Fibroblast of the conjunctiva (primary cell): ENCODE results near the gene SEC22A.

Source experiments
- DNase-seq: peaks from one replicate; pipeline ENCODE4 v3.0.0-alpha.2; 2010; ENCODE audit warnings: low read depth

SEC22A gene

DNA sequence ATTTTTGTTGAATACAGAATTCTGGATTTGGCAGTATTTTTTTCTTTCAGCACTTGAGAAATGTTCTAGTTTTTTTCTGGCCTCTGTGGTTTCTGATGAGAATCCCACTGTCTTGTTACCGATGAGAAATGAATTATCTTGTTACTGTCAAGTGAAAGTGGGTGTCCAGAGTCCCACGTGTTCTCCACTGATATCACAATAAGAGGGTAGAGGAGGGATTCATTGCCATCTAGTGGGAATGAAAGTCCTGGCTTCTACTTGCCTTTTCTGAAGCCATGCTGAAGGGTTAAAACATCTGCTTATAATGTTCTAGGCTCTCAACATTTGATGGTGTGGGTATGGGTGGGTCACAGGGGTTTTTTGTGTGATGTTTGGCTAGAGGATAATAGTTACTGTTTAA is 66.1 kb downstream of the SEC22A start:
- DNase-seq = no peak

DNA sequence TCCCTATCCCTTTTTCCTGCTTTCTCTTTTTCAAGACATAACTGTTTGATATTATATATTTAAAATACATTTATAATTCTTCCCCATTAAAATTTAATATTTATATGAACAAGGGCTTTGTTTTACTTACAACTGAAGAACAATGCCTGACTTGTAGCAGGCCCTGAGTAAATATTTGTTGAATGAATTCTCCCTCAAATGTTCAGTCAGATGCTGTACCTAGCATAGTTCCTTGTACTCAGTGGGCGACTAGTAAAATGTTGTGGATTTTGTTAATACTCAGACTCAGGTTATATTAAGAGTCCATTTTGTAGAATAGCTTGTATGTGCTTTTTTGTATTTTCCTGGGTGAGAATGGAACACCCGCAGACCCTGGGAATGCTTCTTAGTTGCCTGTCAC is 69.1 kb downstream of the SEC22A start:
- no peak for DNase-seq

DNA sequence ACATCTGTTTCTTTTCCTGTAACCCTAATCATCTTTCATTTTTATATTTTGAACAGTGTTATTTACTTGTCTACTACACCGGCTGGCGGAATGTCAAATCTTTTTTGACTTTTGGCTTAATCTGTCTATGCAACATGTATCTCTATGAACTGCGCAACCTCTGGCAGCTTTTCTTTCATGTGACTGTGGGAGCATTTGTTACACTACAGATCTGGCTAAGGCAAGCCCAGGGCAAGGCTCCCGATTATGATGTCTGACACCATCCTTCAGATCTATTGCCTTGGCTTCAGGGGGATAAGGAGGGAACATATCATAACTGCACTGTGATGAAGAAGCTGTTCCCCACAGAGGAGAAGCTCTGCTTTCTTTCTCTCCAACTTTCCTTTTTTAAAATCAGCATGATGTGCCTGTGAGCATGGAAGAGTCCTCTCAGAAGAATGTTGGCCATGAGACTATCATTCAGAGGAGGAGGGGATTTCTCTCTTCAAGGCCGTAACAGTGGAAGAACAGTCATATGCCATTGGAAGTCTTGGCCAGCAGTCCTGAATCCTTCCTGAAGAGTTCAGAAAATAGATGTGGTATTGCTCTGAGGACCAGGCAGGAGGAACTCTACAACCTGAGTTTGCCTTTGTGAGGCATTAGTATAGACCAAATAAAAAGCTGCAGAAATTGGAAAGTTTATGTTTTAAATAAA is 69.9 kb downstream of the SEC22A start:
- DNase-seq = no peak

DNA sequence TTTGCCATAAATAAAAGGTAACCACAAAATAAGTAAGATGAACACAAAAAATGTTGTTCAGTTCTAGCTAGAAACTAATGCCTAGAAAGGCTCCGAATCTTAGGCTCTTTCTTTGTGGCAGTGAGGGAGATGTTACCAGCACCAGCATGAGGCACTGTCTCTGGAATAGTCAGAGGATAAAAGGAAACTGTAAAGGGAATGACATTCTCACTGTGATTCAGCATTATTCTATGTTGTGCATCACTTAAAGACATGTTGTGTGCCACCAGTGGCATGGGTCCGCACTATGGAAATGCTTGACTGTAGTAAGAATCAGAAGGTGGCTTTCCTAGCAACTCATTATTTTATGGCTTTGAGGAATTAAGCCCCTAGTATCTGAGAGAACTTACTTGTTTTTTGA is 70.8 kb downstream of the SEC22A start:
- DNase-seq = no peak

DNA sequence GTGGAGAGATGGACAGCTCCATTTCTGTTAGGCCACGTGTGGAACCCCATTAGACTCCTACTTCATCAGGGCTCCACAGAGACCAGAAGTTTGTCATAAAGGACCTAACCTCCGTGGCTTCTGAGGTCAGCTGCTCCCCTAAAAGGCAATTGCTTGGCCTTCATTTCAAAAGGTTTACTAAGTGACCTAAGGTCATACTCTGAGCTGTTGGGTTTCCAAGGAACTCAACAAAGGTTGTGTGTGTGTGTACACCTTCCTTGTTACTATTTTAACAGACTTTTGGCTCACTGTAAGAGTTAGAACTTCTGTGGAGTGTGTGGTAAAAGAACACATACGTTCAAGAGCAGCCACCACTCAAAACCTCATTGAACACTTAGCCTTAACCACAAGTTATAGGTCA is 73.9 kb downstream of the SEC22A start:
- DNase-seq = no peak

DNA sequence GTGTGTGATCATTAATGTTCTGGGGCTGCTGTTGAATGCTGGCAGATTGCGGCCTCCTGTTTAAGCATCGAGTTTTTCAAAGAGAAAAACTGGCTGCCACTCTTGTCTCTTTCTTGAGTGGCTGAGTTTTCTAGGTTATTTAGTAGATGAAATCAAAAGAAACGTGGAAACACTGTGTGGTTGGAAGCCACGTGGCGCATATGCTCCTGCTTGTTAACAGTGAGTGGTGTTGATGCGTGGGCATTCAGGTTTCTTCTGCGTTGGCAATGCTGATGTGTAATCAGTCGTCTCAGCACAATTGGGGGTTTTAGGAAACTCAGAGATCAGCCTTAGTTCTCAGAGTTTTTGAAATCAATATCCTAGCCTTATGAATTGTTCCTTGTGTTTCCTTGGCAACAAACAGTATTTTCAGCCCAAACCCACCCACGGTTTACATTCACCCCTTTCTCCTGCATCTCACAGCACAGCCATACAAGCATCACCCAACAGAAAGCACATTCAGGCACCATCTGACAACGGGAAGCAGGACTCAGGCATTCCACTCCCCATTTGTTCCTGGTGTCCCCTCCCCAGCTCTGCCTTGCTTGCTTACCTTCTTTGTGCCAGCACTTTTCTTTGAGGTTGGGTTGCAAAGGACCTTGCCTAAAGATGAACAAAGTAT is 74.7 kb downstream of the SEC22A start:
- DNase-seq = no peak

DNA sequence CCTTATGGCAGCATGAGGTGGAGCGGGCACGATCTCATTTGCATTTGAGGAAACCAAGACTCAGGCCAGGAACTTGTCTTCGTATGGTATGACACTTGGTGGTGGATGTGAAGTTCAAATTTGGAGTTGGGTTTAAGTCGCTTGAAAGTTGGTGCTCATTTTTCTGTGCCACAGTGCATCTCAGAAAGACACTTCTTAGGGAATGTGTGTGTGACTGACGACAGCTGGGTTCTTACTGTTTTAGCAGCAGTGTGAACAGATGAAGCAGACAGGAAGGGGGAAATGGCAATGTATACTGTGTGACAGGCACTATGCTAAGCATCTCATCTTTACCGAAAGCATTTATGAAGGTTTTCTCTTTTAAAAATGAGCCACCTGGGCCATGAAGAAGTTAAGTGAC is 75.4 kb downstream of the SEC22A start:
- no peak for DNase-seq

DNA sequence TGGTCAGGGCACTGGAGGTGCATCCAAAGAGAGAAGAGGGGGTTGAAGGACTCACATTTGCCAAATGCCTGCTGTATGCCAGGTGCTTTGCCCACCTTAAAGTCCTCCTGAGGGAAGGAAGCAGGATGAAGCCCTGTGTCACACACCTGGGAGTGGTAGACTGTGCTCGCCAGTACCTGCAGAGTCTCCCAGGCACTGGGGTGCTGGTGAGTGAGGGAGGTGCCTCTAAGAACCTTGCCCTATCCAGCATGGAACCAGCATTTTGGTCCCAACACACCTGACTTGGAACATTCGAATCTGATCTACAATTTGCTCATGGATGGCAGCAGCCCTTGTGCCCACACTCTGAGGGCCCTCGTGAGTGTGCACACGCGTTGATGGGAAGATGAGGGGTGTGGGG is 76.7 kb downstream of the SEC22A start:
- no peak for DNase-seq

DNA sequence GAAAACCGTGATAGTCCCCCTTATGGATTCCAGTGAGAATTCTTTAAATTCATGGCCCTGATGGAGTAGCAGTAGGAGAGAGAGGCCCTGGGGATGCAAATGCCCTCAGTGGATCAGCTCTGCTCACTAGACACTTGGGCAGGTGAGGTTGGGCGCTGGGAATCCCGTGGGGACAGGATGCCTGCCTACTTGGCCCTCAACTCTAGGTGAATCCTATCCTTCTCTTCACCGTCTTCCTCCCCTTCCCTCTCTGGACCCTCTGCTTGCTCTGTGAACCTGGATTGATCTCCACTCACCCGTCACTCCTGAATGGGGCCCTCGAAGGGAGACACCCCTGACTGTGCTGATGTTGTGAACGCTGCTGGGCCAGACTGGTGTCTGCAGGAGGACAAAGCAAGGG is 77.4 kb downstream of the SEC22A start:
- no peak for DNase-seq

DNA sequence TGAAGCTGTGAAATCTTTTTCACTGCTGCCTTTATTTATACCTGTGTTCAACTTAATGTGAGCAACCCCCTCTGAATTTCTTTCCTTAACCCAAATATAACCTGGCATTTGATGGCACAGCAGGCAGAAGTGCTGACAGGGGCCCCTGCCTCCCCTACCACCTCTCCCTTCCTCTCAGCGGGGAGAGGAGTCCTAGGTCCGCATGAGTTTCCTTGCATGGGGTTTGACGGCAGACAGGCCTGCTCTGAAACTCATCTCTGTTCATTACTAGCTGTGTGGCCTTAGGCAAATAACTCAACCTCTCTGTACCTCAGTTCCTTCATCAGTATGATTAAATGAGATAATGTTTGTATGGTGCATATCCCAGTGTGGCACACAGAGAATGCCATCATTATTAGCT is 79.7 kb downstream of the SEC22A start:
- DNase-seq = no peak

DNA sequence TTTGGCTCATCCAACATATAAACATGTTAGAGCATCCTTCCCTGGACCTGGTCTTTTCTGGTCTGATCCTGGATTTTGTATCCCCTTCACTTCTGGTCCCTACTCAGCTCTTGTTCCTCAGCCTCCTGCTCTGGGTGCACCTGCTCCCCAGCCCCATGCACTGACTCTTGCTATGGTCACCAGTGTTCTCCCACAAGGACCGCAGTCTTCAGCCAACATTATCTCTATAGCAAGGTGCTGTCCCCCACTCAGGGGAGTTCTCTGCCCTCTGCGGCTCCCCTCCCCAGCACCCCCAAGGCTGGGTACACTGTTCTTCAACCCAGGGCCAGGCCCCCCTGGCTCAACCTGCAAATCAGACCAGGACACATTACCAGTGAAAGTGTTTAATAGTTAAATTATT is 80.2 kb downstream of the SEC22A start:
- no peak for DNase-seq

DNA sequence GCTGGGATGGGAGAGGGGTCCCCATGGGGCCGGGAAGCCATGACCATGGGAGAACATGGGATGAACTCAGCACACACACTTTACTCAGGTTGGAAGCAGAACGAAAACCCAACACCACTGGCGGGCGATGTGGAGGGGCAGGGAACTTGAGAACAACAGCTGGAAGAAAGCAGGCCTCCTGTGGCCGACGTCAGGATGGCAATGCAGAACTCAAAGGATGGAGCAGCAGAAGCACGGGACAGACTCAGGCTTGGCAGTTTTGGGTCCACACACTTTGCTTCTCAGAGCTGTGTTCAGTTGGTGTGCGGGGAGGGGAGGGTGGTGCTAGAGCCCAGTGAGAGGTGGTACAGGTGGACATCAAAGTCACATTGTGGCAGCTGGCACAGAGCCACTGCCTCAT is 80.7 kb downstream of the SEC22A start:
- DNase-seq = no peak

DNA sequence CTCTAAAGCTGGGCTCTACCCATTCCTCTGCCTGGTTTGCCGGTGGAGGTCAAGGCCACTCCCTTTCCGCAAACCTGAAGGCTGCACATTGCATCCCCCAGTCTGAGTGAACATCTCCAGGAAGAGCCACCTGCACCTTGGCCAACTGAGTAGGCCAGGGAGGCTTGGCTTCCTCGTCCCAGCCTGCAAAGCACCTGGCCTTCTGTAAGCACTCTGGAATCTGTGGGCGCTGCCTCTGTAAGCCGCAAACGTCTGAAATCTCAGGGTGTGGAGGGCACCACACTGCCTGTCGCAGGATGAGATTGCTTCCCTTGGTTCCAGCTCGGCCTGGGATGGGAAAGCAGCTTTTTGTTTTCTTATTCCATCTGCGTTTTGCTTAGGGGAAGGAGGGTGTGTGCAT is 81.3 kb downstream of the SEC22A start:
- DNase-seq = no peak

DNA sequence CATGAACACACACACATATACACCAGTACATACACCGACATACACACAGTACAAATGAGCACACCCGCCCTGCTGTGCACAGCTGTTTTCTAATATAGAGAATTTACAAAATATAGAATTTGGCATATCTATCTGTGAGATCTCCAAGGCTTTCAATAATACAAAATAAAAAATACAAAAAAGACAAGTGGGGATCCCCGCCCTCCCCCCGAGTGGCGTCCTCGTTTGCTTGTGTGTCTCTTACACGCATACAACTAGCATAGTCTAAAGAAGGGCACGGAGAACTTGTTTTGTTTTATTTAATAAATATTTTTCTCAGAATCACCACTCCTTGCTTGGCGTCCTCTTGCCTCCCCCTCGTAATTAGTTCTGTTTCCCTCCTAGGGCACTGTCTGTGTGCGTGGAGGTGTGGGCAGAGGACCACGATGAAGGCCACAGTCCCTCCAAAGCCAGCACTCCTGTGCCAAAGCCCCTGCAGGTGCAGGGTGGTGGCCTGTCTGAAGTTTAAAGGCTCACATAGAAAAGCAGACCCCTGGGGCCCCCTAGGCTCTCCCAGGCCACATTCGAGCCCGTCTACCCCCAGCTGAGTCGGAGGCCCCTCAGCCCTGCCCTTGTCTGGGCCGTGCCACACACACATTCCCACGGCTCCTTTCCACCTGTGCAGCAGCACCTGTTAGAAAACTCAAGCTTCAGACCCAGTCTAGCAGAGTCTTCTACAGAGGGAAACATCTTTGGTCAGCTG is 82.1 kb downstream of the SEC22A start:
- DNase-seq = no peak

DNA sequence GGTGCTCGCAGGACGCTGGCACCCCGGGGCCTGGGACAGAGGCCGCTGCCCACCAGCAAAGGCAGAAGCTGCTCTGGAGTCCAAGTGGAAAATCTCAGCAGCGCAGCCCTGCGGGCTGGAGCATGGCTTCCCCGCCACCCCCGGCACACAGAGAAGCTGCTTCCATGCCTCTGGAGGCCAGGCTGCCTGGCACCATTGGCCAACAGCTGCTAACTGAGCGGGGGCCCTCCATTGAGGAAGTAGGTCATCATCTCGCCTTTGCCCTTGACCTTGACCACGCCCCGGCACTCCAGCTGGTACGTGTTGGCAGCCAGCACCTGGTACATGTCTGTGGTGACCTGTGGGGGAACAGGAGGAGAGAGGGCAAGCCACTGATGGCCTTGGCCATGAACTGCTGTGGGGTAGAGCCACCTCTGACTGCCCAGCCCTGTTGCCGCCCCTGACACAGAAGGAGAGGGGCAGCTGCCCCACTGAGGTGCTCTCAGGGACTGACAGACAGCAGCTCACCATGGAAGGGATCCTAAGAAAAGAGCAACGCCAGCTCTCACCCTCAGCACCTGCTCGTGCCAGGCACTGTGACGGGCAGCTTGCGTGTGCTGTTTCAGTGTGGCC is 82.8 kb downstream of the SEC22A start:
- no peak for DNase-seq

DNA sequence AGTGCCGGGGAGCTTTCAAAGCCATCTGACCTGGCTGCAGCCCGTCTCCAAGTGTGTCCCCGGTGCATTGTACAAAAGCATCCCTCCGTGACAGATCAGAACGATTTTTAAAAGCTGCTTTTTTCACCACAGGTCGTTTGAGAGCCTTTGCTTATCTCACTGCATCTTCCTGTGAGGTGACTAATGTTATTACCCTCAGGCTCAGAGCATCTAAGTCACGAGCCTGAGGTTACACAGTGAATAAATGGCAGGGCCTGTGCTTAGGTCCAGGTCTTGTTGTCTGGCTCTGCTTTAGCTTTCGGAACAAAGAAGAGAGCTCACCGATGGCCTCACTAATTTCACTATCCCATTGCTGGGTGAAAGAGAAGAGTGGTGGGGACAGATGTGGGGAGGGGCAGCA is 83.3 kb downstream of the SEC22A start:
- DNase-seq = no peak

DNA sequence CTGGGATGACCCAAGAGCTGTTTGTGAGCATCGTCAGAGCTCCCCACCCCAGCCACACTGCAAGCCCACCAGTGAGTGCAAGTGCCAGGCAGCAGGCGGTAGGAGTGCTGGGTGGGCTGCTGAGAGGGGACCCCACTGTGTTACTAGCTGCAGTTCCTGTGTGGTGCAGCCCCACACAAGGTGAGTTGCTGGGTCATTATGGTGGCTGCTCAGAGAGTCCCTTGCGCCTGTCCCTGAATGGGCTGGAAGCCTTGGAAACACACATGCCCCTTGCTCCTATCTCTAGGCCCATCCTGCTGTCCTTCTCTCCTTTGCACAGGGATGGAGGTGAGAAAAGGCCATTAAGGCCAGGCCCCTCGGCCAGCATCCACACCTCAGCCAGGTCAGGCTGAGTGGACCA is 83.7 kb downstream of the SEC22A start:
- no peak for DNase-seq

DNA sequence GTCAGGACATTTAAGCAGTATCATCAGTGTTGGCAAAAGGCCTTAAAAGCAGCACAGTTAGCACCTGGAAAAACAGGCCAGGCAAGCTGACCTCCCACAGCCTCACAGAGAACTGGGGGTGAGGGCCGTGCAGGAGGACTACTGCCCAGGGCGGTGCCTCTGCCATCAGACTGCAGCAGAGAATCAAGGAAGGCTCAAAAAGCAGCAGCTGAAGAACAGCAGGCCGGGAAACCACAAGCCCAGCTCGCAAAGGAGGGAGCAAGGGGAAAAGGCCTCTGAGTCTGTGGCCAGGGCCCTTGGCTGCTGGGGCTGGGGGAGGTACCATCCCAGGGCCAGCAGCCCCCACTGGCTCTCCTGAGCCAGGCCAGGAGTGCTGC is 84.2 kb downstream of the SEC22A start:
- no peak for DNase-seq

DNA sequence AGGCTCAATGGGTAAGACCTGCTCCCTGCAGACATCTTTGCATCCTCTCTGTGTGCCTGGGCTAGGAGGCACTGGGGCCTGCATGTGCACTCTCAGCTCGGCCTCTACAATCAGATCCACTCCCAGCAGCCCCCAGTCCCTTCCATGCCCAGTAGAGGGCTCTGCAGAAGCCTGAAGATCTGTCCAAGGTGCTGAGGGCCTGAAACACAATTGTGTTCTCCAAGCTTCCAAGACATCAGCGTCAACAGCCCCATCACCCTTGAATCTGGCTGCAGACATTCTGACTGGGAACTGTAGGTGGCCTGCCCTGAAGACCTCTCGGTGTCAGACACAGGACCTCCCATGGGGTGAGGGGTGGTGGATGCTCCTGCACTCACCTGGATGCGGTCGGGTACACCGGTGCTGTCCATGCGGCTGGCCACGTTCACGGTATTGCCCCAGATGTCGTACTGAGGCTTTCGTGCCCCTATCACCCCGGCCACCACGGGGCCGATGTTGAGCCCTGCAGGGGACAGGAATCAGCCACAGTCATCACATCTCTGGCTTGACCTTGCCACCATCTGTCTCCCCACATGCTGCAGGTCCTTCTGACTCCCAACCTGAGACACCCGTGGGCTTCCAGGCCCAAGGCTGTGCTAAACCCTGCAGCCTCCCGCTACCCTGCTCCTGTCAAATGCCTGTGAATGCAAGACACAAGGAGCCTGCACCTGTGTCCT is 84.7 kb downstream of the SEC22A start:
- DNase-seq = no peak

DNA sequence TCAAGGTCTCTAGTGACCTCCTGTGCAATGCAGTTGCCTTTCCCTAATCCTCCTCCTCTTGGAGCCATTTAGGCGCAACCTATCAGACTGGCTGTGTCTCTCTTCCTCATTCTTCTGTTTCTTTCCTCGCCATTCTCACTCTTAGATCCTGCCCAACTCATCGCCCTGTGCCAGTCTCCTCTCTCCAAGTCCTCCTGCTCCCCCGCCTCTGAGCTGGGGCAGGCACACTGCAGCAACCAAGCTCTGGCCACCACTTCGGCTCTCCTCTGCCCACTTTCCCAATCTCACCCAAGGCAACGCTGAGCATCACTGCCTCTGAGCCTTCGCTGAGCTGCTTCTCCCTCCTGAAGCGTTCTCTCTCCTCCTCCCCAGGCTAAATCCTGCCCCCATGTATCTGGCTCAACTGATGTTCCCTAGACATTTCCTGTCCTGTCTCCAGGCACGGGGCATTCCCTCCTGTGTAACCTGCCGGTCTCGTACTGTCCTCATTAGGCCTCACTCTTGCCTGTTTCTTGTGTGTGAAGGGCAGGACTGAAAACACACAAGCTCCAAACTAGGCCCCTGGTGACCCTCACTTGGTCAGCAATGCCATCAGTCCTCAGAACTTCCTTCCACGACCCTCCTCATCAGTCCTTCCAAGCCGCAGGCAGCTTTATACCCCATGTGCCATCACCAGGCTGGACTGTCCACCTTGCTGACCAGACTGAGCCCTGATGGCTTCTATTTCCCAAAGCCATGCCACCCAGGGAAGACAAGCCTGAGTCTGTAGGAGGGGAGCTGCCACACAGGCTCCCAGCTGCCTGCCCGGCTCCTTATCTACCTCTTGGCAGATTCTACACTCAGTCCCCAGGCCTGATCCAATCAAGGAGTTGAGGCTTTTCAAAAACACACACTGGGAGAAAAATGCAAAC is 85.6 kb downstream of the SEC22A start:
- no peak for DNase-seq

DNA sequence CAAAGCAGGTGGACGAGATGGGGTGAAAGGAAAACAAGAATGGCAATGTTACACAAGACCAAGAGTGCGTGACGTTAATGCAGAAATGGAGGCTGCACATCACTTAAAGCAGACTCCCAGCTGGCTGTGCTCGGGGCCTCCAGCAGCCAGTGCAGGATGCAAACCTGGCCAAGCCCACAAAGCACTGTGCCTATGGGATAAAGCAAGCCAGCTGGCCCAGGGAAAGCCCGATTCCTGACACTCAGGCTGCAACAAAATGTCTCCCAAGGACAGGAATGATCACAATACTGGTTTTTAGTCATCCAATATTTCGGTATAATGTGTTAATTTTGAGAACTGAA is 86.2 kb downstream of the SEC22A start:
- DNase-seq = no peak
